ENCODE data around the gene SPHKAP. TPM values are rescaled to one million over a fixed set of nuclear protein-coding genes. Genes with fewer than 3 reads are reported as not detected.

Gene SPHKAP
- total and polyA plus RNA-seq, 2 of the 4 experiments (the other 2 are of a cell fraction): not detected

DNA sequence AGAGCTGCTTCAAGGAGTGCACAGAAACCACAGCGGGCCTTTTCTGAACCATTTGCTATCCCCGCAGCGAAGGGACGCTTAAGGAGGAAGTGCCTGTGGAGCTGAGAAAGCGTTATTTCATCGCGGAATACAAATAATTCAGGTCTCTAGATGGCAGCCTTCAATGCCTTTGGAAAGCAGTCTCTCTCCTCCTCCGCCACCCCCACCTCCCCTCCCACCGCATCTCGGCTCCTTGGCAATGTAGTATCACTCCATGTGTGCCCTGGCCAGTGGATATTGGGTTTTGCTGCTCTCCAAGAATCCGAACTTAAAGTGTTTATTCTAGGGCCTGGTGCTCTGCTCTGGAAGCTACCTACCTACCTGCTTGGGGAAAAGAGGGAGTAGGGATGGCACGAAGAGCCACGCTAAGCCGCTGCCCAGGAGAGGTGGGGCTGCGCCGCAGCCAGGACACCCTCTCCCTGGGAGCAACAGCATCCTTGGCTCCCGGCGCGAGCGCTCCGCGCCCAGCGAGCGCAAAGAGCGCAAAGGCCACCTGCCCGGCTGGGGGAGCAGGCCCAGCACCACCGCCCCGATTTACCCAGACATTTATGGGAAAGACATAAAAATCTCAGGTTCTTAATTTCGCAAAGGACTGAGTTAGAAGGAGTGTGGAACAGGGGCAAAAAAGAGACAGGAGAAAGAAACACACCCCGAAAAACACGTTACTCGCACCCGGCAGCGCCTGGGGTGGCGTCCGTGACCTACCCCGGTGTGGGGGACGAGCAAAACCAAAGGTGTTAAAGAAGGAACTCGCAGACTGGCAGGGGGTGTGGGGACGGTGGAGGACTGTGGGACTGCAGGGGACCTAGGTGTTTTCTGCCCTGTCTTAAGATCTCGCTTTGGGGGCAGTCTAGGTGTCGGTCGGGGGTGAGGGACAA lies 1.0 kb downstream of the SPHKAP start:
- ChIA-PET CTCF (no interaction called here), POLR2A (ENCODE audit: unreplicated experiment) (no interaction called here)
- in situ Hi-C loops (cut with MboI; ENCODE audit: low sequenced_read_pairs) (no loop called here), intact Hi-C loops (cut with micrococcal nuclease) (no loop called here), dilution Hi-C loops (cut with HindIII; ENCODE audit: low sequenced_read_pairs, unreplicated experiment) (no loop called here)
- Histone ChIP-seq H2BK5ac (ENCODE audit: low read depth, low read length, poor library complexity, severe bottlenecking) (no peak overlapping the region), H3K4me2 (ENCODE audit: low read depth, low read length) (no peak overlapping the region), H2BK15ac (ENCODE audit: low read depth, low read length) (no peak overlapping the region), H3K79me1 (ENCODE audit: low read depth in 1 of 2, low read length in 2 of 2) (no peaks in the 10 kb centered on the region), H2AK5ac (ENCODE audit: low read depth, low read length) (no peak overlapping the region), H3K56ac (ENCODE audit: extremely low read depth, insufficient read depth, low read length) (no peak overlapping the region), H3K14ac (replicated peaks; ENCODE audit: low read depth, low read length) (no peak overlapping the region), H3K4me1 (ENCODE audit: control insufficient read depth, insufficient read depth, low read length) (no peaks in the 10 kb centered on the region), H3K36me3 (ENCODE audit: control insufficient read depth, insufficient read depth, low read length) (no peaks in the 10 kb centered on the region), H4K5ac (ENCODE audit: low read depth, low read length) (no peak overlapping the region), H2AFZ (replicated peaks; ENCODE audit: low read length, poor library complexity) (no peak overlapping the region), H3K9me3 (ENCODE audit: control insufficient read depth, insufficient read depth, low read length) (peaks cover 23% of the 10 kb centered on the region), H3K9ac (ENCODE audit: low read depth, low read length) (no peak overlapping the region), H2BK120ac (ENCODE audit: low read depth, low read length) (no peak overlapping the region), H3K27ac (ENCODE audit: insufficient read depth, low read length) (no peak overlapping the region), H3K4me3 (ENCODE audit: insufficient read depth, low read depth, low read length) (no peak overlapping the region), H4K20me1 (ENCODE audit: insufficient read depth, low read length) (no peaks in the 10 kb centered on the region), H3K27me3 (ENCODE audit: control insufficient read depth, insufficient read depth, low read length) (no peaks in the 10 kb centered on the region), H3K9me1 (ENCODE audit: insufficient read depth, low read length) (no peaks in the 10 kb centered on the region), H3K18ac (ENCODE audit: low read depth, low read length) (no peak overlapping the region), H3K4ac (ENCODE audit: low read depth, low read length) (no peak overlapping the region), H2AK9ac (replicated peaks; ENCODE audit: low read depth, low read length, poor library complexity) (no peak overlapping the region), H4K91ac (ENCODE audit: insufficient read depth, low read depth, low read length) (no peak overlapping the region), H2BK20ac (ENCODE audit: low read depth, low read length) (no peak overlapping the region), H3K23ac (ENCODE audit: low read depth, low read length) (no peak overlapping the region), H4K8ac (ENCODE audit: low read depth in 2 of 2, low read length in 2 of 2) (no peak overlapping the region)
- no TSS peak for BruUV-seq (replicated peaks)
- WGBS, 2 experiments (ENCODE audit: extremely low coverage in 2 of 2, insufficient read length in 1 of 2): 0% methylated on average over 2 of the region's 43 CpGs; no CpG with 5 or more reads in 1 of the 2 experiments
- TF ChIP-seq CEBPB (IDR thresholded peaks at IDR 0.05; ENCODE audit: low read depth, low read length) (no peak), NFE2L2 (IDR thresholded peaks at IDR 0.05; ENCODE audit: low read depth, low read length) (no peak), BHLHE40 (IDR thresholded peaks at IDR 0.05; ENCODE audit: low read depth, low read length) (no peak)
- no peak for DNase-seq
- no peak for ATAC-seq (ENCODE audit: low read depth)

Measured in IMR-90 (cell line).